H1 (cell line): ENCODE data around the gene FERMT1. TPM values are rescaled to one million over a fixed set of nuclear protein-coding genes. Genes with fewer than 3 reads are reported as not detected.

Experiments used
- CHD7 ChIP-seq: fragments of 300-600 bp; sonication (generic); IDR thresholded peaks from 2 replicates; pipeline ENCODE4 v1.7.1; 2012; ENCODE audit warnings: low read length, moderate library complexity, mild to moderate bottlenecking, inconsistent platforms; ENCODE audit not compliant: insufficient replicate concordance
- polyA plus RNA-seq, 7 experiments: library from polyadenylated mRNA; depleted of rRNA in 3 of 7; stranded (reverse) in 5 of 7; unstranded in 2 of 7; fragments of >200 nt in 5 of 7; fragments of 200-250 nt in 2 of 7; gene quantifications; 1 replicate in 5 of 7; 2 replicates in 1 of 7; 4 replicates in 1 of 7; pipeline versions ENCODE4 v1.2.1 to v1.2.3, GENCODE V29; 2011 to 2013; ENCODE audit warnings: missing spikeins in 2 of 7, mixed read lengths in 2 of 7
- total RNA-seq: library from RNA; stranded (reverse); fragmentation: NEBNext Ultra II Directional; extraction: Animal tissue kit (Norgen Biotek cat#: 25700); gene quantifications from 2 replicates; pipeline ENCODE4 v1.2.1, GENCODE V29; 2021

FERMT1 gene
- total and polyA plus RNA-seq, 2 of the 8 experiments (the other 6 are each of a cell fraction or from before 2014, with no cell fraction given): 4.2 to 17.8 TPM

GRCh38 chr20:6116758-6117157 is 6.1 kb downstream of the FERMT1 start (continued):
- no peak for TF ChIP-seq CHD7
